Activated T-cell treated with anti-CD3 and anti-CD28 coated beads for 4 hours (primary cell): ENCODE data around the gene ZFAND2A.

Experiments used
- DNase-seq: peaks from one replicate; pipeline ENCODE4 v3.0.0-alpha.2; 2020

ZFAND2A gene

GRCh38 chr7:1104516-1105179 lies 55.3 kb downstream of the ZFAND2A start:
- DNase-seq: no peak

DNA sequence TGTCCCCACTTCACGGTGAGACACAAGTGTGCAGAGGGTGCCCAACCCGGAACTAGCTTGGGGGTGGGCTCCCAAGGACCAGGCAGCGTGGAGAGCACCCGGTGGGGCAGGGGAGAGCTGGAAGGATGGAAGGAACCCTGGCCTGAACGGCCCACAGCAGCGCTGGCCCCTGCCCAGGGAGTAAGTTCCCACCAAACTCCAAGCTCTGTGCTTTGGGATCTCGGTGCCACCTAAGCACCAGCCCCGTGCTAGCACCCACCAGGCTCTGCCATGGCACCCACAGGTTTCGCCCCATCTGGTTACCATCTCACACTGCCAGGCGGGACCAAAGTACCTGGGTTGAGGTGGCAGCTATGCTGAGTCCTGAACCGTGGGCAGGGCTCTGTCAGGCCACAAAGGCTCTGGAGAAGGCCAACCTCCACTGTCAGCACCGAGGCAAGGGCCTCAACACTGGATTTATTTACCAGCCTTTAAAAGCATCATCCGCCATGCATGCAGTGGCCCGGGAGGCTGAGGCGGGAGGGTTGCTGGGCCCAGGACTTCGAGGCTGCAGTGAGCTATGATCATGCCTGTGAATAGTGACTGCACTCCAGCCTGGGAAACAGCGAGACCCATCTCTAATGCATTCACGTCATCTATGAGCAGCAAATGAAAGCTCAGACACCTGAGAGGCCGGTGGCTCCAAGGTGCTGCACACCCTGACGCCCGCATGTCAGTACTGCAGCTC lies 56.0 kb downstream of the ZFAND2A start:
- no peak for DNase-seq

- no peak for DNase-seq
Measured at GRCh38 chr7:1103009-1103788, 56.8 kb downstream of the ZFAND2A start.
